ENCODE results near the gene MYO15A.

GRCh38 chr17:18109935-18110485 lies 1.5 kb downstream of the MYO15A start:
- TF ChIP-seq, protein P1, sequence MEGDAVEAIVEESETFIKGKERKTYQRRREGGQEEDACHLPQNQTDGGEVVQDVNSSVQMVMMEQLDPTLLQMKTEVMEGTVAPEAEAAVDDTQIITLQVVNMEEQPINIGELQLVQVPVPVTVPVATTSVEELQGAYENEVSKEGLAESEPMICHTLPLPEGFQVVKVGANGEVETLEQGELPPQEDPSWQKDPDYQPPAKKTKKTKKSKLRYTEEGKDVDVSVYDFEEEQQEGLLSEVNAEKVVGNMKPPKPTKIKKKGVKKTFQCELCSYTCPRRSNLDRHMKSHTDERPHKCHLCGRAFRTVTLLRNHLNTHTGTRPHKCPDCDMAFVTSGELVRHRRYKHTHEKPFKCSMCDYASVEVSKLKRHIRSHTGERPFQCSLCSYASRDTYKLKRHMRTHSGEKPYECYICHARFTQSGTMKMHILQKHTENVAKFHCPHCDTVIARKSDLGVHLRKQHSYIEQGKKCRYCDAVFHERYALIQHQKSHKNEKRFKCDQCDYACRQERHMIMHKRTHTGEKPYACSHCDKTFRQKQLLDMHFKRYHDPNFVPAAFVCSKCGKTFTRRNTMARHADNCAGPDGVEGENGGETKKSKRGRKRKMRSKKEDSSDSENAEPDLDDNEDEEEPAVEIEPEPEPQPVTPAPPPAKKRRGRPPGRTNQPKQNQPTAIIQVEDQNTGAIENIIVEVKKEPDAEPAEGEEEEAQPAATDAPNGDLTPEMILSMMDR (IDR thresholded peaks at IDR 0.05): no peak
- TF ChIP-seq POLR2A (IDR thresholded peaks at IDR 0.05): no peak
